Activated CD8-positive, alpha-beta T cell treated with anti-CD3 and anti-CD28 coated beads for 36 hours (primary cell): ENCODE data around the gene CDH16. TPM values are rescaled to one million over a fixed set of nuclear protein-coding genes. Genes with fewer than 3 reads are reported as not detected.

Experiments used
- ATAC-seq: fragments of 200-7000 bp; cut with Tn5 transposase; one replicate; pipeline ENCODE4 v1.10.0; 2021; ENCODE audit warnings: mild to moderate bottlenecking, moderate library complexity
- CTCF ChIA-PET: fragments of 350-600 bp; sonication (Branson Sonifier 250); formaldehyde crosslinking; loops from one replicate; lab custom pipeline; 2021; ENCODE audit warnings: antibody characterized with exemption; lab: Charles Lee
- POLR2A ChIA-PET: fragments of 350-600 bp; sonication (Branson Sonifier 250); formaldehyde crosslinking; loops from one replicate; lab custom pipeline; 2021; ENCODE audit warnings: antibody characterized with exemption; lab: Charles Lee
- DNase-seq: peaks from one replicate; pipeline ENCODE4 v3.0.0-alpha.2; 2020
- H3K27ac Mint-ChIP-seq: one replicate; pipeline ENCODE4 v1.8.0; 2021; ENCODE audit warnings: mild to moderate bottlenecking, mixed read lengths
- H3K27me3 Mint-ChIP-seq: one replicate; pipeline ENCODE4 v1.8.0; 2021; ENCODE audit warnings: mixed read lengths
- H3K36me3 Mint-ChIP-seq: one replicate; pipeline ENCODE4 v1.8.0; 2021; ENCODE audit warnings: low read depth, mixed read lengths
- H3K4me1 Mint-ChIP-seq: one replicate; pipeline ENCODE4 v1.8.0; 2021; ENCODE audit warnings: low read depth, mixed read lengths
- H3K4me3 Mint-ChIP-seq: one replicate; pipeline ENCODE4 v1.8.0; 2021; ENCODE audit warnings: mild to moderate bottlenecking, moderate library complexity, mixed read lengths
- H3K9me3 Mint-ChIP-seq: one replicate; pipeline ENCODE4 v1.8.0; 2021; ENCODE audit warnings: mixed read lengths
- CTCF ChIP-seq: fragments of 200-600 bp; IDR thresholded peaks from one replicate; pipeline ENCODE4 v1.8.0; 2022; ENCODE audit warnings: antibody characterized with exemption, mild to moderate bottlenecking
- intact Hi-C: fragments of 100-400 bp; cut with micrococcal nuclease; formaldehyde crosslinking; loops from one replicate; pipeline ENCODE4 v1.10.0; 2022
- total RNA-seq, 2 experiments: library from RNA; stranded (reverse); gene quantifications; one replicate each; pipeline ENCODE4 v1.2.3, GENCODE V29; 2021

The CDH16 gene
- total RNA-seq, 2 experiments from 2014 or later = not detected

DNA sequence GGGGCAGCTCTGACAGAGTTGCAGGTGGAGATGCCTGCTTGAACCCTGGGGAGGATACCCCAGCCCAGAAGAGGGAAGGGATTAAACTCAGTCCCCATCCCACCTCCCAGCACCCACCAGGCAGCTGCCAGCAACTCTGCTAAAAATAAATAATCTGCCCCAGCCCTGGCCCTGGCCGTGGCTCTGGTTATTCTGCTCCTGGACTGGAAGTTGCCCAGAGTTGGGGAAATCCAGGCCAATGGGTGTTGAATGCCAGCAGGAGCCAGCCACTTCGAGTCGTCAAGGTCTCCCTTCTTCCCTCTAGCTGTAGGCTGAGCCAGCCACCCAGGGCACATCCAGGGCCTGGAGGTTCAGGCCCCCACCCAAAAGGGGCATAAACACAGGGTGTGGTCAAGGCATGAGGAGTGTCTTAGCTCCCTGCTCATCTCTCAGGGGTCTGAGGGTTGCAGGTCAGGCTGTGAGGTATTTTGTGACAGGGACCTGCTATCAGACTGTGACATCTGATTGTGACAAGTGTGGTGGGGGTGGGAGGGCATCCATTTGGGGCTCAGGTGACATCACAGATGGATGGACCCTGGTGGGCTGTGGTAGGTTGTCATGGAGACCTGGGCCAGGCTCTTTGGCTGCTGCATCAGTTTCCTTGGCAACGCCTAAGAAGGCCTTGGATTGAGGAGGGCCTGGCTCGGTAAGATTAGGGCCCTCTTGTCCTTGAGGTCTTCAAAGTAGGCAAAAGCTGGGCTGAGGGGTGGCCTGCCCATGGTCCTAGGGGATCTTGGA lies 7.7 kb upstream of the CDH16 start:
- POLR2A ChIA-PET = interaction anchor here (0.9 to 1.3 kb wide), 4 partner anchors 14 to 46 kb away, joined by 3 to 4 read pairs (median 3); partner anchors contain the start of gene PDP2
- Mint-ChIP-seq H3K27ac (no peak overlapping the region), H3K4me3 (no peak overlapping the region), H3K9me3 (no peaks in the 10 kb centered on the region), H3K27me3 (peaks cover 33% of the 10 kb centered on the region), H3K4me1 (peaks cover 12% of the 10 kb centered on the region), H3K36me3 (no peaks in the 10 kb centered on the region)
- ATAC-seq (no peak), DNase-seq (no peak)
- CTCF ChIA-PET = interaction anchor here (0.9 to 7.6 kb wide), 8 partner anchors 13 to 100 kb away, joined by 3 to 54 read pairs (median 3); partner anchors contain the start of gene NAE1
- no peak for TF ChIP-seq CTCF
- intact Hi-C loops = no loop called here

DNA sequence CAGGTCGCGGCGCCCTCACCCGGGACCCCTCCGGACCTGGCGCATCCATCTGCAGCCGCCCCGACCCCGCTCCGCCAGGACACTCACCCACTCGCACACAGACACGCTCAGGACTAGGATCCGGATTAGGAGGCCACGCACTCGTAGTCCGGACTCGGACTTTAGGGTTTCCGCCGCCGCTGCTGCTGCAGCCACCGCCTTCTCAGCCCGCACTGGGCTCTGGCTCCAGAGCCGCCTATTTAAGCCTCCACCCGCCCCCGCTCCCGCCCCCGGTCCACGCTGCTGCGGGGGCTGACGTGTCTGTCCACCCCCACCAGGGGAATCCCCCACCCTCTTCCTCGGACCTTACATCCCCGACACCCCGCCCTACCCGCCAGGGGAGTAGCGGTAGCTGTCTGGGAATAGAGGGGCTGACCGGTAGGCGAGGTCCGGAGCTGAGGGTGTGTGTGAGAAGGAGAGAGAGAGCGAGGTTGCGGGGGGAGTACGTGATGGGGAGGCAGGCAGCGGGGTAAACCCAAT lies 6.7 kb upstream of the CDH16 start, which contains the start of gene RRAD:
RRAD (minus strand) TSS at position 214 of the 519 bp plus-strand sequence. CDS start 356 bp downstream, outside the sequence.
- Mint-ChIP-seq H3K4me1 (peaks cover 12% of the 10 kb centered on the region), H3K27me3 (peaks cover 35% of the 10 kb centered on the region), H3K36me3 (no peaks in the 10 kb centered on the region), H3K27ac (no peak within 1 kb of the TSS), H3K4me3 (peak within 1 kb of the TSS; percentile 44), H3K9me3 (no peaks in the 10 kb centered on the region)
- ChIA-PET CTCF (interaction anchor here (0.9 to 7.6 kb wide), 7 partner anchors 8 to 99 kb away, joined by 3 to 54 read pairs (median 3); partner anchors contain the start of gene NAE1), POLR2A (interaction anchor here (0.9 to 1.3 kb wide), 4 partner anchors 13 to 45 kb away, joined by 3 to 4 read pairs (median 3); partner anchors contain the start of gene PDP2)
- intact Hi-C loops = no loop called here
- ATAC-seq = no peak
- TF ChIP-seq CTCF = no peak
- no peak for DNase-seq

GRCh38 chr16:66924527-66925321 lies 6.0 kb upstream of the CDH16 start:
- intact Hi-C loops = no loop called here
- CTCF ChIA-PET = interaction anchor here (1.0 to 7.6 kb wide), 2 partner anchors 9 to 30 kb away, joined by 4 to 54 read pairs; no protein-coding TSS in a partner anchor
- Mint-ChIP-seq H3K9me3 (no peaks in the 10 kb centered on the region), H3K27ac (no peak overlapping the region), H3K4me3 (peak overlapping the region; percentile 44), H3K27me3 (peaks cover 35% of the 10 kb centered on the region), H3K36me3 (no peaks in the 10 kb centered on the region), H3K4me1 (peaks cover 12% of the 10 kb centered on the region)
- TF ChIP-seq CTCF = peak; percentile 63
- DNase-seq (peak; percentile 53), ATAC-seq (peak; percentile 75)
- POLR2A ChIA-PET = interaction anchor here (1.0 kb wide), 1 partner anchor 12 kb away, joined by 3 read pairs; no protein-coding TSS in a partner anchor

DNA sequence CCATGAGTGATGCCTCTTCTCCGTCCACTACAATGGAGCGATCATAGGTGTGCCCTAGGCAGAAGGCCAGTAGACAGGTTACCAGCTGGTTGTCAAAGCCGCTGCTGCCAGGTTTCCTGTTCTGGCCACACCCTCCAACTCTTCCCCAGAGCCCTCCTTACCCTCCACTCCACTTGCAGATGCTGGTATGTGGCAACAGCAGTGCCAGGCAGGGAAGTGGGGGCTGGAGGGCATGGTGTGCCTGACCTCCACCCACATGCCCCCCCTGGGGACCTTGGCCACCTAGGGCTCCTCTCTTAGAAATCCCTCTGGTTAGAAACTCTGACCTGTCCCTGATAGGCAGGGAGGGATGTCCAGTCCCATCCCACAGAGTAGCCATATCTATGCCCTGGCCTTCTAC lies 5.2 kb upstream of the CDH16 start:
- H3K36me3 Mint-ChIP-seq = no peaks in the 10 kb centered on the region
- no peak for TF ChIP-seq CTCF
- no peak overlapping the region for H3K4me3 Mint-ChIP-seq
- ATAC-seq = no peak
- ChIA-PET POLR2A (no interaction called here), CTCF (interaction anchor here (1.3 to 7.6 kb wide), 2 partner anchors 29 to 93 kb away, joined by 3 to 54 read pairs; partner anchors contain the start of gene NAE1)
- no peak for DNase-seq
- H3K27me3 Mint-ChIP-seq = peaks cover 35% of the 10 kb centered on the region
- intact Hi-C loops = no loop called here
- H3K27ac Mint-ChIP-seq = no peak overlapping the region
- H3K4me1 Mint-ChIP-seq = peaks cover 12% of the 10 kb centered on the region
- H3K9me3 Mint-ChIP-seq = no peaks in the 10 kb centered on the region
